Measurements from ENCODE around the gene STX8. TPM values are rescaled to one million over a fixed set of nuclear protein-coding genes. Genes with fewer than 3 reads are reported as not detected.

STX8 gene
- total RNA-seq, 1 donor from 2014 or later, result 28.6 TPM

DNA sequence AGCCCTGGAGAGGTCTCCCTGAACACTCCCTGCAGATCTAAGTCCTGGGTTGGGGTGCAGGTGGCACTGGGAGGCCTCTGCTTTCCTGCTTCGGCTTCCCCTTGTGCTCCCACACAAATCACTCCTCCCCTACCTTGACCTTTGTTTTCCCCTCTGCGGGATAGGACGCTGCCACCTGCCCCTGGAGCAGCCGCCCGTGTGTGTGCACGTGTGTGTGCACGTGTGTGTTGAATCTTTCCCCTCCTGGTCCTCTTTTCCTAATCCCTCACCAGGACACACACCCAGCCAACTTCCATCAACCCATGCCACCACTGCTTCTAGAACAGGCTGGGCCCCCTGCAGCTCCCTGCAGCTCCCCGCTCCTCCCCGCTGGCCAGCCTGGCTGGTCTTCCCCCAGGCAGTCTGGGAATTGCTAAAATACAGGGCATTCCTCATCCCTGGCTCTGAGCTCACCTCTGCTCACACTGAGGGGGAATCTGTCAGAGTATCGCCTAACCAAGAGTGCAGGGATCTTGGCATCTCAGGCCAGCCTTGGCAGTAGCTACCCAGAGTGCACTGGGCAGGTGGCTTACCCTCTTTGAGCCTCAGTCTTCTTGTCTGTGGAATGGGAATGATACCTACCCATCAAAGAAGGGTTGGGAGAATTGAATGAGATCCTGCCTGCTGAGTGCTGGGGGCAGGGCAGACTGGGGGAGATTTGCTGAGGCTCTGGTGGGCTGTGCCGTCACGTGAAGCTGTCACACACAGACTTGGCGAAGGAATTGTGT lies 355.8 kb downstream of the STX8 start:
- no peak for DNase-seq (ENCODE audit: low spot score)

DNA sequence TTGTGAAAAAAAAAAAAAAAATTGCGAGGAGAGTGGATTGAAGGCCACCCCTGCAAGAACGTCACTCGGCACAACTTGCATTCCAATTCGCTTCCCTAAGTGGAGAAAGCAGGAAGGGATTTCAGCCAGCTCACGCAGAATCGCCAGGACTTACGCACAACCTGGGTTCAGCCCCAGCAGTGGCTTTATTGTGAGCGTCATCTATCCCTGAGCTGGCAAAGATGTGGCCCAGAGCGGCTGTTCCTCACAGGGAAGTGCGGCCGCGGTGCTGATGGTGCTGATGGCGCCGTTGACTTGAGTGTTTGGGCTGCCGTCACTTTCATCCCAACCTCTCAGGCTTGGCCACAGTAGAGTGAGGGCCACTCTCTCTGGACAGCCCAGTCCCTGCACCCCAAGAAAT lies 356.7 kb downstream of the STX8 start:
- no peak for DNase-seq (ENCODE audit: low spot score)

More for the DNA sequence above, 355.8 kb downstream of the STX8 start:
- ATAC-seq, result no peak

DNA sequence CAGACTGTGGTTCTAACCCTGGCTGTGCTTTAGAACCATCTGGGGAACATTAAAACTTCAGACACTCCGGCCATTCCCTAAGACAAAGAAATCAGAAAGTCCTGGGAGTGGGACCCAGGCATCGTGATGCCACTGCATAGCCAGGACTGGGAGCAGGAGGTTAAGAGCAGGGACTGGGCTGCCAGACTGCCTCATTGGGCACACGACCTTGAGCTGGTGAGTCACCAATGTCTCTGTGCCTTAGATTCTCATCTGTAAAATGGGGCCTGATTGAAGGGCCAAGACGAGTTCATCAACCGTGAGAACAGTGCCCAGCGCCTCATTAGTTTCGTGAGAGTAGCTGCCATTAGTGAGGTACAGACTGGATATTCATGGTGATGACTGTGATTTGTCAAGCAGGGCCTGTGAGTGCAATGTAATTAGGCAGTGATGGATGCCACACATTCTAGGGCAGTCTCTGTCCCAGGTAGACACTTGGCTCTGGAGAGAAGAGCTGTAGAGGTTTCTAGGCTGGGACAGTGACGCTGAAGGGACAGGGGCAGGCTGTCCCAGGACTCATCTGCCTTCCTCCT lies 357.5 kb downstream of the STX8 start:
- ATAC-seq (no peak), DNase-seq (ENCODE audit: low spot score) (no peak)

More for the DNA sequence above, 356.7 kb downstream of the STX8 start:
- ATAC-seq, result no peak

DNA sequence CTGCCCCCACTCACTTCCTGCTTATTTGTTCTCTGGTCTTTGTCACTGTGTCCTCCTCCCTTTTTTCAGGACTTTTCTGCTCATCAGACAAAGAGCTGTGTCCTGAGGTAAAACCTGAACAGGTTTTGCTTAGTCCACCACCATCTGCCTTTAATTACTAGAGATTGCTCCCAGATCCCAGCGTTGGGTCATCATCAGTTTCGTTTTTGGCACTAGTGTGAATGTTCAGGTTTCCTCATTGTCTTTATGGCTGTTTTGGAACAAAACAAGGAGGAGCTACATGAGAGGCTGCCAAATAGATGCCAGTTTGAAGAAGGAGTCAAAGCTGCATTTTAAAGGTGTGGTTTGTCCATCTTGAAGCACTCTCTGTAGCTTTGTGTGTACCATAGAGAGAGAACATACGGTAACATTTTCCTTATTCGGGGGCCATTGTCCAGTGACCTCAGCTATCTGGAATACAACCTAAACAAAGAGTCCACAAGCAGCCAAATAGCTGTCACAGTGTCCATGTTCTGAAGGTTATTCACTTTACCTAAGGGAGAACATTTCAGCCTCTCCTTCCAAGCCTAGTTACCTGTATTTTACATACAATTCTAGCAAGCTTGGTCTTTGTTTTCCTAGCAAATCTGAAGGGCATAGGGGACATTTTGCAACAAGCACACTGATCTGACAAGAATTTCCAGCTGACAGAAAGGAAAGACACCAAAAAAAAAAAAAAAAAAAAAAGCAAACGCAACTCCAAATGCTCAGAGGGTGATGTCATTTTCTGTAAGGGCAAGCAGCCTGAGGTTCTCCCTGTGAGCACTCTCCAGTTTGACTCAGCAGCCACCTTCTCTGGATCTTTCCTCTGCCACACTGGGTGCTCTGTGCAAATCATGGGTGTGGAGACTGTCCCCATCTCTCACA lies 358.2 kb downstream of the STX8 start:
- DNase-seq (ENCODE audit: low spot score), result no peak
- ATAC-seq, result no peak

DNA sequence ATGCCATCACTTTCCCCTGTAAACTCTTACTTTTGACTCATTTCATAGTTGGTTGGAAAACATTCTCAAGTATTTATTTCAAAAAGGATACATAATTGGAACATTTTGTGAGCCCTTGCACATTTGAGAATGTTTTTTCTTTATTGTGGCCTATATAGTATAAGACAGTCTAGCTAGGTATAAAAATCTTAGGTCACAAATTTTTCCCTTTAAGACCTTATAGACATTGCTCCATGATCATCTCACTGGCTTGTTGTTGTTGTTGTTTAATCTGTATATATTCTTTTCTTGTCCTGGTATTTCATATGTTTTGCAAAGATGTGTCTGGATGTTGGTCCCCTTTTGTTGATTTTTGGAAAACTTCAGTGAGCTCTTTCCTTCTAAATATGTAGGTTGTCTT lies 360.2 kb downstream of the STX8 start:
- DNase-seq (ENCODE audit: low spot score) (no peak), ATAC-seq (no peak)

DNA sequence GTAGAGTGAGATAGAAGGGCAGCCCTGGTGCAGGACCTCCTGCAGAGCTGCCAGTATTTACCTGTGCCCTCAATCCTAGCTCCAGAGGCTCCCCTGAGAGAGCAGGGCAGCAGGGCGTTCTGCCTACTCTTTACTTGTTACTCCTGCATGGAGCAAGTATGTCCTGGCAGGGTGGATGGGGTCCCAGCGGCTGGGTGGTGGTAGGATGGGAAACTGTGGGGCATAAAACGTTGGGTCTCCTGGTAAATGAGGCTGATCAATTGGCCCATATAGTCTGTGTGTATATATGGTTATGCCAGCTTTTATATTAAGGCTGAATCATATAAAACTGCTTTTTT lies 362.3 kb downstream of the STX8 start:
- DNase-seq (ENCODE audit: low spot score) (no peak), ATAC-seq (no peak)

DNA sequence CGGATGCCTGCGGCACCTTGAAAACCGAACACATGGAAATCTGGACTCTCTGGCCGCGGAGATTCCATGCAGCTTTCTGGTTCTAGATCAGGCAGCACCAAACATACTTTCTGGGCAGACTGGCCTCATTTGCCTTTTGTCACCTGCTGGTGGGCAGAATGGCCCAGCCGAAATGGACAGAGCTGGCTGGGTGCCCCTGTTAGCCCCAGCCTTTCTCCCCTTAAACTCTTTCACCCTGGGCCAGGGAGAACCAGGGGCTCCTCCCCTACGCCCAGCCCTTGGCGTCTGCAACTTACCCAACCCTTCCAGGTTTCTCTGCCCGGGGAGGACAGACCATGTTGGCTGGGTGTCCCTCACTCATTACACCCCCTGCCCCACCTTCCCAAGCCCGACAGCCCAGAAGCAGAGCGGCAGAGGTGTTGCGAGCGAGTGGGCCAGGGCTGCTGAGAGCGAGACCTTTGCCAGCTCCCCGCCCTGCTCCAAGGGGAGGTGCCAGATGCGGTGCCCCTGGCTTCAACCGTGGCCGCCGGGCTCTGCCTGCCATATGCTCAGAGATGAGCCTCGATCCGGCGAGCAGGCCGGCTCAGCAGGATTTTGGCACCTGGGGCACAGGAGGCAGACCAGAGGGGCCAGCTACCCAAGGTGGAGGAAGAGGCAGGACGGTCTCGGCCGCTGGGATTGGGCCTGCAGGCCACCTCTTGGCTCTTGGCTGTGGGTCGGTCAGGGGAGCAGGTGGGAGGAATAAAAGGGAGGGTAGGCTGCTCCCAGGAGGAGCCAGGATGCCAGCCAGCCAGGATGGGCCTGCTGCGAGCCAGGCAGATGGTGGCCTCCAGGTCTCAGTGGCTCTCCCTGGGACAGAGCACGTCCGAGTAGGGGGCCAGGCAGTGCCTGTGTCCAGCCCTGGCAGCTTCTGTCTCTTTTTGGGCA lies 363.0 kb downstream of the STX8 start:
- no peak for DNase-seq (ENCODE audit: low spot score)
- no peak for ATAC-seq

DNA sequence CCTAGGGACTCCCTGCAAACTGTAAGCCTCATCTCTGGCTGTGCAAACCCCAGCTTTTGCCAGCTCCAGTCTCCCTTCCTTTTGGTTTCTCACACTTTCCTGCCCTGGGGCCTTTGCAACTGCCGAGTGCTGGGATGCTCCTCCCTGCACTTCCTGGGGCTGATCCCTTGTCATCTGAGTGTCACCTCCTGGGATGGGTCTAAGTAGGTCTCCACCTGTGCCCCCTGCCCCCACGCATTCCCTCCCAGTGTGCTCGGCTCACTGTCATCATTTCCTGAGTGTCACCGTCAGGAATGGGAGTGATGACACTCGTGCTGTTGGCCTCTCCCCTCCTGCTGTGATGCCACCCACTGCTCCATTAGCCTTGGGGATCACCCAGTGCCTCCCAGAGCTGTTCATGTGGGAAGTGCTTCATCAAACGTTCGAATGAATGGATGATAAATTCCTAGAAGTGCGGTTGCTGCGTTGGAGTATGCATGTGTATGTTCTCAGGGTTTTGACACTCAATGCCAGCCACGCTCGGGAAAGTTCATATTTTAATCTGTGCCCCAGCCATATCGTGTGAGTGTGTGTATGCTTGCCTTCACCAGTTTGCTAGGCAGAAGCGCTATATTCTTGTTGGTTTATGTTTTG lies 364.4 kb downstream of the STX8 start:
- ATAC-seq (no peak), DNase-seq (ENCODE audit: low spot score) (no peak)

DNA sequence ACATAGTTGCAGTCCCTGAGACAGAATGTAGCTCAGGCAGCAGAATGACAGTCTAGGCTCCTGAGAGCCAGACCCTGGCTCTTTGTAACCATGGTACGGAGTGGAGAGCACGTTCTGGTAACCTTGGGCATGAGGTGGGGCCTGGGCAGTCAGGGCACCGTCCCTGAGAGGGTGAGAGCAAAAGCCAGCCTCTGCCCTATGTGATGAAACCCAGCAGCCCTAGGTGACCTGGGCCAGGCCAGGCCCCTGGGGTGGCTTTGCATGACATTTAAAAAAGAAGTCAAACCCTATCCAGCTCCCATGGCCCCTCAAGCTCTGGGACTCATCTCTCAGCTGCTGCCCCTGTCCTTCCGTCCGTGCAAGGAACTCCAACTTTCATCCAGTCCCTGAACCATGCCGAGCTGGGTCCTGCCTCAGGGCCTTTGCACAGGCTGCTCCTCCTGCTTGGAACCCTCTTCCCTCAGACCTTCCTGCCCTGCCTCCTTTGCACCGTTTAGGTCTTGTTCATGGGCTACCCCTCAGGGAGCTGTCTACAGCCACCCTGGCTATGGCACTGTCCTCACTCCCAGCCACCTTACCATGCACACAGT lies 365.7 kb downstream of the STX8 start:
- peak; percentile 54 for ATAC-seq
- no peak for DNase-seq (ENCODE audit: low spot score)

DNA sequence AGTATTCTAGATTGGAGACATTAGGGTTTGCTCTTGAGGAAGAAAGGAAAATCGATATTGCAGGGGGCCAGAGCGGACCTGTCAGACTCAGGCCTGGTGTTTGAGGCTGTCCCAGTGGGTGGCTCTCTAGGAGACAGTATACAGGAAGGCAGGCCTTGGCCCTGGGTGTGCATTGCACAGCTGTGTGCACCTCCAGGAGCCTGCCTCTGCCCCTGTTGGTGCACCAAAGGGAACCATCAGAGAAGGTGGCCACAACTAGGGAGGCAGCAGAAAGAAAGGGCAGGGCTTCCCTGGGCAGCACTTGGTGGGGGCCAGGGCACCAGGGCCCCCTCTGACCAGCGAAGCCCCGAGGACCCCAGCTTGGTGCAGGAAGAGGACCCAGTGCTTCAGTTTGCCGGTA lies 366.3 kb downstream of the STX8 start:
- ATAC-seq (no peak), DNase-seq (ENCODE audit: low spot score) (no peak)

DNA sequence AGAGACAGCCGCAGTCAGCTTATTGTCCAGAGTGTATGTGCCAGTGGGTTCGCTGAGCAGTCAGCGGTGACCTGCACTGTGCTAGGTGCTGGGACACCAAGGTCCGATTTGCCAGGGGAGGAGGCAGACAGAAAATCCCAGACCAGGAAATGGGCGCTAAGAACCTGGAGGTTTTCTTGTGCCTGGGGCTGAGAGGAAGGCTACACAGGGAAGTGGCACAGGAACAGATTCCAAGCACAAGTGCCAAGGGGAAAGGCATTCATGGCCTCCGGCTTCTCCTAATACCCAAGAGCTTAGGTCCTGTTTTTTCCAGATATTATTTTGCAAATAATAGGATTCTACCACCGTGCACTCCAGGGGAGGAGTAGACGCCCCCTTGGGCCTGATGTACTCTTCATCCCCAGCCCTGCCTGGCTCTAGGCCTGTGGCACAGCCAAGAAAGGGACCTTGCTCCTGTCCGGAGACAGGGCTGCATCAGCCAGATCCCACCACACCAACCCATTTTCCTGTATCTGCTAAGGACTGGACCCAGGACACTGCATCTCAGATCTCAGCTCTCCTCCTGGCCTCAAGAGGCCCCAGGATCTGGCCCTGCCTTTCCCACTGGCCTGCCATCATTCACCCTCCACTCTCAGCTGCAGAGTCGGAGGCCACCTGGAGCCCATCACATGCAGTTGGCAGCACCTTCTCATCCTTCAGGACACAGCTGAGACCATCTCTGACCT lies 367.1 kb downstream of the STX8 start:
- DNase-seq (ENCODE audit: low spot score) (no peak), ATAC-seq (no peak)

DNA sequence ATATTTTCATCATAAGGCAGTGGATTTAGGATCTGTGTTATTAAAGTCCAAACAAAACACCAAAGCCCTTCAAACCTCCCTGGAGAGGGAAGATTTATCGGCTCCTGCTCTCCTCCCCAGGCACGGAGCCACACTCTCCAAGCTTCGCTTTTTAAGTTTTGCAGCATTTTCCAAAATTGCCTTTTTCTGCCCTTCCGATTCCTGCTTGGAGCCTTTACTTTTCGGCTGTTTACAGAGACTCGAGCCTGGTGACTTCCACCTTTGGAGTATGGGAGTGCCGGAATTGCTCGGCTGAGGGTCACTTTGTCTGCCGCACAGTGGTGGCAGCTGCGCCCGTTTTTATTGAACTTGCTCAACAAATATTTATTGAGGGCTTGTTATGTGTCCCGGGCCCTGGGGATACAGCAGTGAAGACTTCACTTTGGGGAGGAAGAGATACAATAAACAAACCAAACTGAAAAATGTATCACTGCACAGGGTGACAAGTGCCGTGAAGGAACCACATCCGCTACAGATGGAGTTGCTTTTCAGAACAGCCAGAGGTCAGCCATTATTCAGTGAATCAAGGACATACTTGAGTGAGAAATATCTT lies 368.8 kb downstream of the STX8 start:
- DNase-seq (ENCODE audit: low spot score), result peak; percentile 76
- peak; percentile 85 for ATAC-seq

DNA sequence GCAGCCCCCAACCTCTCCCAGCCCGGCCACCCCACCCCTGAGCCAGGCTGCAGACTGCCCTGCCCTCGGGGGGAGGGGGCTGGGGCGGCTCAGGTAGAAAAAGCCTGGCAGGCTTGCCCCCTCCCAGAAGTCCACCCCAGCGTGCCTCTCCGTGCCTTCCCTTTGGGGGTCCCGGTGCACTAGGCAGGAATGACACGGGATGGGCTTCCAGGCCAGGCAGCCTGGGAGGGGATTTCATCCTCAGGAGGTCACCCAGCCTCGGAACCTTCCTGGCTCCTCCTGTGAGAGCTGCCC lies 369.3 kb downstream of the STX8 start:
- DNase-seq (ENCODE audit: low spot score) (no peak), ATAC-seq (no peak)

DNA sequence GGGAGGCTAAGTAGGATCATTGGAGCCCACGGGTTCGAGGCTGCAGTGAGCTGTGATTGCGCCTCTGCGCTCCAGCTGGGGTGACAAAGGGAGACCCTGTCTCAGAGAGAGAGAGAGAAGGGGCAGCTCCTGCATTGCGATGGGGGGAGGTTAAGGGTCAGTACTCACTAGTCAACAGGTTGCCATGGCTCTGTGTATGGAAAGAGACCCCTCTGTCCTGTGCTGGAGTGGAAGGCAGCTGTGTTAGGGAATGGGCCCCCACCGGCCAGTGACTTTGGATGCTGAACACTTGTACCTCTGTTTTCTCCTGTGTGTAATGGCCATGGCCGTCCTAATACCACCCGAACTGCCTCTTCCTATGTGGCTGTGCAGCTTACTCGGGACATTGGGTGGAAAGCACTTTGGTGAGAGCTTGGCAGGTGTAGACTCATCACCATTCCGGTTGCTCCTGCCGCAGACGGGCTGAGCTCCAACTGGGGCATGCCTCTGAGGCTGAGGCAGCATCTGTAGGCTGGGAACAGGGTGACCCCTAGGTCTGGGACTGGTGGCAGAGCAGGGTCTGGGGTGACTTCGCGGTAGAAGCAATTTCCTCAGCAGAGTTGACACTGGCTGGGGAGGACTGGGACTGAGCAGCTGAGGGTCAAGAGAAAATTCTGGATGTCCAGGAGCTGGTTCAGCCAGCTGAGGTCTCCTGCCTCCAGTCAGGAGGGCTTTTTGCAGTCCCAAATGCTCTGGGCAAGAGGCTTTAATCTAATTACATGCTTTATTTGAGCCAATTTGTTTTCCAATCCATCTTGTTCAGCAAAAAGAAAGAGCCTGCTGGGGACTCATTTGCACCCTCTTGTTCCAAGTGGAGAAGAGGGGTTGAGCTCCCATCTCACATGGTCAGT lies 369.9 kb downstream of the STX8 start:
- DNase-seq (ENCODE audit: low spot score), result no peak
- ATAC-seq, result peak; percentile 37

DNA sequence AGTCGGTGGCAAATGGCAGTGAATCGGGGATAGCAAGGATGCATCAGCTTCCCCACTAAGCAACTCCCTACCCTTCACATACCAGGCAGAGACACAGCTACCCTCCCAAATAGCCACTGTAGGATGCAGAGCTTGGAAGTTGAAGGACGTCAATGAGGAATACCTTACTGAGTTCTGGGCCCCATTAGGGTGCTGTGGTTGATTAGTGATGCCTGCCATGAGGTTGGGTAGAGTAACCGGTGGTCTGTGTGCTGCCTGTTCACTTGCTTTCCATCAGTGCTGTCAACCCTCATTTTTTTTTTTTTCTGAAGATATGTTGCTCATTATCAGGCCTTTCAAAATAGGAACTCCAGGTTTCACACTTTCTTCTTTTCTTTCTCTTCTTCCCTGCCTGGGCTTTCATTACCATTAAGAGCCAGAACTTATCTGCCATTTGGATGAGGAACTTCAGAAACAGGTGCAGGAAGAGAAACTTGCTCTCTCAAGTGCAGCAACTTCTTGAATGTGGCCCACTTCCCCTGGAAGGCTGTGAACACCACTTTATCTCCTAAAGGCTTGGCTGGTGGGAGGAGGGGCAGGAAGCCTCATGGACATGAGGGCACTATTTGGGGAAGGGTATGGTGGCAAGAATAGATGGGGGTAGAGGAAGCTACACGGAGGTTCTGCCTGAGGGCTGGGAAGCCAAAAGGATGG lies 370.8 kb downstream of the STX8 start:
- ATAC-seq (no peak), DNase-seq (ENCODE audit: low spot score) (no peak)

DNA sequence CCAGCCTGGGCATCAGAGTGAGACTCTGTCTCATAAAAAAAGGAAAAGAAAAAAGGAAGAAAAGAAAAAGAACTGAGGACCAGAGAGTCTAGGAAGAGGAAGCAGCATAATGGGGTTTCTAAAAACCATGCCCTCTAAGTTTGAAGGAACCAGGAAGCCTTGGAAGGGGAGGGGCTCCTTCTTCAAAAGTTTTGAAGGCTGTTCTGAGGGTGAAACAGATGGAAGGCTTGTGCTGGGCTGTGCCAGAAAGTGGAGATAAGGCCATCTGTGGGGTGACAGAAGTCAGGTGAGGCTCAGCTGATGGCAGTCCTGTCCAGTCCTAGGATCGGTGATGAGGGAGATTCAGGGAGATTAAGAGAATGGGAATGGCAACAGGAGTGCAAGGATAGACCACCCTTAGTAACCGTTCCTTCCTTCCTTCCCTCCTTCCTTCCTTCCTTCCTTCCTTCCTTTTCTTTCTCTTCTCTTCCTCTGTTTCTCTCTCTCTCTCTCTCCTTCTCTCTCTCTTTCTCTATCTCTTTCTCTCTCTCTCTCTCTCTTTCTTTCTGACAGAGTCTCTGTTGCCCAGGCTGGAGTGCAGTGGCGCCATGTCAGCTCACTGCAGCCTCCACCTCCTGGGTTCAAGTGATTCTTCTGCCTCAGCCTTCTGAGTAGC lies 371.7 kb downstream of the STX8 start:
- DNase-seq (ENCODE audit: low spot score) (no peak), ATAC-seq (no peak)

DNA sequence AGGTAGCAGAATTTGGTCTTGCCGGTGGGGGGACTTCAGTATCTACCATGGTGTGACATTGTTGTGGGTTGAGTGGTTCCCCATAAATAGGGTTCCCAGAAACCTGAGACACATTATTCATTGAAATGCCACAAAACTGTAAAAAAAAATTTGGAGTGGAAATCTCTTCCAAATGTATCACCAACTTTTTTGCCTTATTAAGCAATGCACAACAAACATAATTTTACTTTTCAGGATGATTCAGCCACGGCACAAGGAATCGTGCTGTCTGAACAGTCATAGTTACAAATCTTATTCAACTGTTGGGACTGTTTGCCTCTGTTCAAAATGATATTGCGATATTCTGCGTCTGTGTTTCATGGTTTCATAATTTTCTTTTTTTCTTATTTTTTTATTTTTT lies 373.1 kb downstream of the STX8 start:
- no peak for DNase-seq (ENCODE audit: low spot score)
- ATAC-seq, result no peak

All from left lobe of liver (tissue), 2 donors.